OCI-LY3 (cell line): ENCODE results near the gene NEK10.

Experiments used
- H2AFZ ChIP-seq: fragments of 200-600, 300-600 bp; shearing (Covaris generic); 2 replicates; pipeline ENCODE4 v1.6.0; 2014; ENCODE audit warnings: antibody characterized with exemption, low read depth, low read length
- H3K27ac ChIP-seq: fragments of 200-600, 300-600 bp; sonication (generic); 2 replicates; pipeline ENCODE4 v1.5.1; 2014; ENCODE audit warnings: mild to moderate bottlenecking, low read length, moderate library complexity, mixed read lengths
- H3K27me3 ChIP-seq: fragments of 200-600, 300-600 bp; sonication (generic); 2 replicates; pipeline ENCODE4 v1.6.1; 2014; ENCODE audit warnings: low read depth, low read length, mixed read lengths
- H3K36me3 ChIP-seq: fragments of 200-600, 300-600 bp; sonication (generic); replicated peaks from 2 replicates; pipeline ENCODE3; 2014; ENCODE audit warnings: low read depth, low read length, mixed read lengths
- H3K4me1 ChIP-seq: fragments of 300-600, 200-600 bp; sonication (generic); 2 replicates; pipeline ENCODE4 v1.6.1; 2014; ENCODE audit warnings: low read length, mixed read lengths
- H3K4me2 ChIP-seq: fragments of 200-600, 300-600 bp; sonication (generic); 2 replicates; pipeline ENCODE4 v1.6.1; 2014; ENCODE audit warnings: low read length, mixed read lengths
- H3K4me3 ChIP-seq: fragments of 300-600, 200-600 bp; sonication (generic); 2 replicates; pipeline ENCODE4 v1.5.1; 2014; ENCODE audit warnings: antibody characterized with exemption, mild to moderate bottlenecking, low read length, moderate library complexity
- H3K79me2 ChIP-seq: fragments of 300-600, 200-600 bp; shearing (Covaris generic); 2 replicates; pipeline ENCODE4 v1.6.1; 2014; ENCODE audit warnings: mild to moderate bottlenecking, low read length, mixed read lengths
- H3K9ac ChIP-seq: fragments of 300-600, 200-600 bp; shearing (Covaris generic); 2 replicates; pipeline ENCODE4 v1.6.0; 2014; ENCODE audit warnings: mild to moderate bottlenecking, low read length, moderate library complexity
- H3K9me3 ChIP-seq: fragments of 200-600, 300-600 bp; shearing (Covaris generic); 2 replicates; pipeline ENCODE4 v1.6.1; 2014; ENCODE audit warnings: low read length, mixed read lengths; ENCODE audit not compliant: insufficient read depth
- H4K20me1 ChIP-seq: fragments of 200-600, 300-600 bp; sonication (generic); 2 replicates; pipeline ENCODE4 v1.6.1; 2016; ENCODE audit warnings: low read length, mixed read lengths; ENCODE audit not compliant: insufficient read depth
- EZH2phosphoT487 ChIP-seq: fragments of 200-600 bp; shearing (Covaris generic); IDR thresholded peaks from 2 replicates; pipeline ENCODE4 v1.6.1; 2018; ENCODE audit warnings: antibody characterized with exemption, mixed run types, low read depth
- TF ChIP-seq, protein P1 (sequence below): fragments of 200-600, 300-600 bp; sonication (generic); IDR thresholded peaks from 2 replicates; pipeline ENCODE4 v1.5.1; 2014; ENCODE audit warnings: antibody characterized with exemption, low read length, low read depth

NEK10 gene

DNA sequence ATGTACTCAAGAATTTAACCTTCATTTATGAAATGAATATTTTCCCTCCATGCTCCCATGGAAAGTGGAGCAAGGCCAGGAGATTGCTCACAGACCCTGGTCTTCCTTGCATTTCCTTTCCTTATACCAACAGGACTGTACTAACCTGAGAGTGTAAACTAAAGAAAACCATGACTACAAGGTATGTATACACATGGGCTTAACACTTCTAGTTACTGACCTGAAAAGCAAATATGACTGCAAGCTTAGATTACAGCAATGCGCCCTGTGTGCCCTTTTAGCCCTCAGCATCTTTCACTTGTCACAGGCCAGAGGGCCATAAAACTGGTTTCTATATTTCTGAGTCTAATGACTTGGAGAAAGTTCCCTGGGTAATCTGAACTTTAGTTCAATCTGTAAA lies 52.1 kb downstream of the NEK10 start:
- Histone ChIP-seq H3K4me2 (no peak overlapping the region), H3K36me3 (no peaks in the 10 kb centered on the region), H3K27me3 (no peaks in the 10 kb centered on the region), H3K9ac (no peak overlapping the region), H3K4me1 (no peaks in the 10 kb centered on the region), H4K20me1 (no peaks in the 10 kb centered on the region), H2AFZ (no peak overlapping the region), H3K4me3 (no peak overlapping the region), H3K9me3 (no peaks in the 10 kb centered on the region), H3K27ac (no peak overlapping the region), H3K79me2 (no peaks in the 10 kb centered on the region)
- TF ChIP-seq EZH2phosphoT487 = no peak
- TF ChIP-seq, protein P1, sequence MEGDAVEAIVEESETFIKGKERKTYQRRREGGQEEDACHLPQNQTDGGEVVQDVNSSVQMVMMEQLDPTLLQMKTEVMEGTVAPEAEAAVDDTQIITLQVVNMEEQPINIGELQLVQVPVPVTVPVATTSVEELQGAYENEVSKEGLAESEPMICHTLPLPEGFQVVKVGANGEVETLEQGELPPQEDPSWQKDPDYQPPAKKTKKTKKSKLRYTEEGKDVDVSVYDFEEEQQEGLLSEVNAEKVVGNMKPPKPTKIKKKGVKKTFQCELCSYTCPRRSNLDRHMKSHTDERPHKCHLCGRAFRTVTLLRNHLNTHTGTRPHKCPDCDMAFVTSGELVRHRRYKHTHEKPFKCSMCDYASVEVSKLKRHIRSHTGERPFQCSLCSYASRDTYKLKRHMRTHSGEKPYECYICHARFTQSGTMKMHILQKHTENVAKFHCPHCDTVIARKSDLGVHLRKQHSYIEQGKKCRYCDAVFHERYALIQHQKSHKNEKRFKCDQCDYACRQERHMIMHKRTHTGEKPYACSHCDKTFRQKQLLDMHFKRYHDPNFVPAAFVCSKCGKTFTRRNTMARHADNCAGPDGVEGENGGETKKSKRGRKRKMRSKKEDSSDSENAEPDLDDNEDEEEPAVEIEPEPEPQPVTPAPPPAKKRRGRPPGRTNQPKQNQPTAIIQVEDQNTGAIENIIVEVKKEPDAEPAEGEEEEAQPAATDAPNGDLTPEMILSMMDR = no peak

DNA sequence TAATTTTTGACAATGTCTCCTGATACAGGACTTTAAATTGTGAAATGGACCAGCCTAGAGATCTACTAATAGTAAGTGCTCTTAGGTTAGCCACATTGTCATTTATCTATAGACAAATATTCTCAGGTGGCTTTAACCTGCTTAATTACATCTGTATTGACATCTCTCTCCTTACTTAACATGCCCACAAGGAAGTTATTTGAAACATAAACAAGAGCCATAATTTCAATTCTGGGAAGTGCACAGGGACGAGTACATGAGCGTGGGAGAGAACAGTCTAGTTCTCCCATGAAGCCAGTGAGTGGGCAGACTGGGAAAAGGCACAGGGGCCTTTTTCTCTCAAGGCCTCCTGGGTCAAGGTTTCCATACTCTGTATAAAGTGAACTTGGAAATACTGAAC lies 54.2 kb downstream of the NEK10 start:
- H3K27ac ChIP-seq = no peak overlapping the region
- no peaks in the 10 kb centered on the region for H3K36me3 ChIP-seq
- H3K4me1 ChIP-seq = no peaks in the 10 kb centered on the region
- no peak for TF ChIP-seq EZH2phosphoT487
- TF ChIP-seq, protein P1 = no peak
- no peaks in the 10 kb centered on the region for H3K27me3 ChIP-seq
- no peak overlapping the region for H3K4me2 ChIP-seq
- no peak overlapping the region for H2AFZ ChIP-seq
- H3K4me3 ChIP-seq = no peak overlapping the region
- H3K9me3 ChIP-seq = no peaks in the 10 kb centered on the region
- no peaks in the 10 kb centered on the region for H4K20me1 ChIP-seq
- H3K79me2 ChIP-seq = no peaks in the 10 kb centered on the region
- H3K9ac ChIP-seq = no peak overlapping the region

DNA sequence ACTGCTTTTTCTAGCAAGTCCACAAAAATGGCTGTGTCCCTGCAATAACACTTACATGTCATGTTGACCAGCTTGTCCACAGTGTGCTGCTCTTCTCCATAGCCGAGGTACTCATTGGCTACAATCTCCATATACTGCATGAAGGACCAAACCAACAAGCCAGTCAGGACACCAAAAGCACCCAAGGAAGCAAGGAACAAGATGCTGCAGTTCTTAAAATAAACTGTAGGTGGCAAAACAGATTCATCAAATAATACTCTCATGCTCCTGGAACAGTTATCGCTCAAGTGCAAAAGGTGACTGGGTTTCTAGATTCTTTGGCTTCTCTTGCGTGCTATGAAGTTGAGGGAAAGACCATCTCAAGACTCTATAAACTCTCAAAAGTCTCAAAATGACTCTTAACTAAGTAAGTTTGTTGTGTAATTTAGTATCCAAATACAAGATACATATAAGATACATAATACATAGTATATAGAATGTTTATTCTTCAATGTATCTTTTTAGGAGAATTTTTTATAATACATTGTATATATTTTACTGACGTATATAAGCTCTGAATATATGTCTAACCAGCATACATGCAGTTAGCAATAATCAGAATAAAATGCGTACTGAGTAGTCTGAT lies 57.0 kb downstream of the NEK10 start:
- H3K27me3 ChIP-seq = no peaks in the 10 kb centered on the region
- H3K9ac ChIP-seq = no peak overlapping the region
- H3K4me1 ChIP-seq = no peaks in the 10 kb centered on the region
- no peak overlapping the region for H3K4me3 ChIP-seq
- peaks cover 3% of the 10 kb centered on the region for H3K36me3 ChIP-seq
- no peaks in the 10 kb centered on the region for H4K20me1 ChIP-seq
- H3K79me2 ChIP-seq = no peaks in the 10 kb centered on the region
- no peak for TF ChIP-seq EZH2phosphoT487
- TF ChIP-seq, protein P1 = peak; percentile 90
- no peaks in the 10 kb centered on the region for H3K9me3 ChIP-seq
- H3K4me2 ChIP-seq = 0 out of 2 replicates have a peak overlapping the region, but pooled peaks have one; percentile 18
- no peak overlapping the region for H2AFZ ChIP-seq
- H3K27ac ChIP-seq = no peak overlapping the region

DNA sequence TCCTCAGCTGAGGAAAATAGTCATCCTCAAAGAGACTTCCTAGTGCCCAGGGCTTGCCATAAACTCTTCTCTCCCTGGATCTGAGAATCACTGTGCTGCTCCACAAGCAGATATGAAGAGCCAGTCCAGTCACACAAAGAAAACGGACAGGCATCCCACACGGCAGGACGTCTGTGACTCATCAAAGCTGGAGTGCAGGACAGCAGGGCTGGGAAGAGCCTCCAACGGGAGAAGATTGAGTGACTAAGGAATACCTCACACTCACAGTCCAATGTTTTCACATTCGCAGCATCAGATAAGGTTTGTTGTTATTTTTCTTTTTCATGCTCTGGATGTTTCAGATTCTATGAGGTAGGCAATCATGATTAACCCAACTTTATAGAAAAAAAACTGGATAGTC lies 57.8 kb downstream of the NEK10 start:
- Histone ChIP-seq H4K20me1 (no peaks in the 10 kb centered on the region), H3K36me3 (peaks cover 3% of the 10 kb centered on the region), H3K9ac (no peak overlapping the region), H2AFZ (peak overlapping the region; percentile 18; the same call in 1 of the 2 replicates), H3K27ac (no peak overlapping the region), H3K27me3 (no peaks in the 10 kb centered on the region), H3K4me1 (no peaks in the 10 kb centered on the region), H3K4me2 (no peak overlapping the region), H3K79me2 (no peaks in the 10 kb centered on the region), H3K9me3 (no peaks in the 10 kb centered on the region), H3K4me3 (no peak overlapping the region)
- TF ChIP-seq EZH2phosphoT487 = no peak
- TF ChIP-seq, protein P1 = no peak
